Hematopoietic multipotent progenitor cell treated with erythropoietin and hydrocortisone succinate and interleukin-3 and kit ligand, for 17 days (in vitro differentiated cells): ENCODE results near the gene FBXL3.
A peak's percentile ranks its signal among the peaks of the same experiment; 100 is the strongest.
"Not testable (repeated sequence)": the region's sequence is repeated elsewhere in the genome, so short reads cannot be mapped to it uniquely, and the experiment has no call there.

Experiments
- DNase-seq: peaks from one replicate; pipeline ENCODE4 v3.0.0-alpha.2; 2015; ENCODE audit warnings: low spot score

Gene FBXL3

GRCh38 chr13:77026255-77026860, 601 bp downstream of the FBXL3 start:
- peak; percentile 93 for DNase-seq

- no peak for DNase-seq
Observed at GRCh38 chr13:77022341-77022740, 4.6 kb downstream of the FBXL3 start.

- DNase-seq = no peak
Observed at GRCh38 chr13:77019756-77020155, 7.2 kb downstream of the FBXL3 start.

- DNase-seq = no peak
Observed at GRCh38 chr13:77016888-77017623, 9.9 kb downstream of the FBXL3 start.

- DNase-seq = no peak
Observed at GRCh38 chr13:77016251-77016812, 10.6 kb downstream of the FBXL3 start.

GRCh38 chr13:77014906-77015685, 11.9 kb downstream of the FBXL3 start:
- DNase-seq = no peak

GRCh38 chr13:77013853-77014542, 13.0 kb downstream of the FBXL3 start:
- no peak for DNase-seq

GRCh38 chr13:77009719-77010118, 17.2 kb downstream of the FBXL3 start:
- not testable (repeated sequence) for DNase-seq

- DNase-seq = no peak
Observed at GRCh38 chr13:77009011-77009410, 17.9 kb downstream of the FBXL3 start.

- not testable (repeated sequence) for DNase-seq
Observed at GRCh38 chr13:77008337-77008736, 18.6 kb downstream of the FBXL3 start.

GRCh38 chr13:77002590-77003190, 24.3 kb downstream of the FBXL3 start:
- DNase-seq = peak; percentile 45

GRCh38 chr13:77001963-77002587, 24.9 kb downstream of the FBXL3 start:
- no peak for DNase-seq

- no peak for DNase-seq
Observed at GRCh38 chr13:77001540-77001939, 25.4 kb downstream of the FBXL3 start.

GRCh38 chr13:77000475-77000874, 26.5 kb downstream of the FBXL3 start:
- DNase-seq = no peak

- no peak for DNase-seq
Observed at GRCh38 chr13:76994281-76994680, 32.7 kb downstream of the FBXL3 start.

- DNase-seq = no peak
Observed at GRCh38 chr13:76993473-76993872, 33.5 kb downstream of the FBXL3 start.

GRCh38 chr13:76993021-76993420, 33.9 kb downstream of the FBXL3 start:
- DNase-seq = peak; percentile 35

GRCh38 chr13:76992548-76993001, 34.4 kb downstream of the FBXL3 start:
- DNase-seq = peak; percentile 61

GRCh38 chr13:76991796-76992547, 35.0 kb downstream of the FBXL3 start, which contains the start of gene CLN5:
TSS of gene CLN5 (plus strand) at chr13:76992081. CDS start at chr13:76992099, 18 bp downstream.
- DNase-seq = peak; percentile 87

GRCh38 chr13:76991432-76991795, 35.5 kb downstream of the FBXL3 start:
- DNase-seq = no peak
